CD4-positive, alpha-beta T cell treated with Interferon alpha-2 for 1 hour (primary cell): ENCODE data around the gene LRBA.

Experiments used
- DNase-seq, 2 donors: peaks; one replicate each; pipeline ENCODE4 v3.0.0-alpha.2; 2020 to 2022

LRBA gene

DNA sequence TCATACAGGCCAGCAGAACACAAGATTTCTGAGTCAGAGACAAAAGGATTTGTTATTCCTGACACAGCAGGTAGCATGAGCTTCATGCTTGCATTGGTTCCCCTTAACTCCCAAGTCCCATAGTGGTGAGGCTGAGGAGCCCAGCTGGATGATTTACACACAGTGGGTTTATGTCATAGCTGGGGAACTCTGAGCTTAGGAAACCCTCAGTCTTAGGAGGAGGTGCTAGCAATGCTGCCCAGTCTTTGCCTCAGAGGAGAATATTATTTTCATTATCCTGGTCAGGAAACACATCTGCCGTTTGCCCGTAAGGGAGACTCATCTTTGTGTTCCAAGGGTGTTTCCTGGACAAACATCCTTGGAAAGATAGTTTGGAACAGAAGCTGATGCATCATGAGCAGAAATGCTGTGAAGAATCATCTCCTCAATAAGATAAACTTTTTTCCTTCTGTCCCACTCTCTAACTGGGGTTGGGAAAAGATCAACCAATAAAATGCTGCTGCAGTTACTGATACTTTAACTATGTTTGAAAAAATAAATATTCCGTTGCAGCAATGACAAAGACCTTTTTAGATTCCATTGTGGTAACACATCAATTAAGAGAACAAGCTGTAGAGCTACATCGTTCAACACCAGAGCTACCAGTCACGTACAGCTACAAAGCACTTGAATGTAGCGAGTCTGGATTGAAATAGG is 790.0 kb downstream of the LRBA start:
- DNase-seq = no peak

DNA sequence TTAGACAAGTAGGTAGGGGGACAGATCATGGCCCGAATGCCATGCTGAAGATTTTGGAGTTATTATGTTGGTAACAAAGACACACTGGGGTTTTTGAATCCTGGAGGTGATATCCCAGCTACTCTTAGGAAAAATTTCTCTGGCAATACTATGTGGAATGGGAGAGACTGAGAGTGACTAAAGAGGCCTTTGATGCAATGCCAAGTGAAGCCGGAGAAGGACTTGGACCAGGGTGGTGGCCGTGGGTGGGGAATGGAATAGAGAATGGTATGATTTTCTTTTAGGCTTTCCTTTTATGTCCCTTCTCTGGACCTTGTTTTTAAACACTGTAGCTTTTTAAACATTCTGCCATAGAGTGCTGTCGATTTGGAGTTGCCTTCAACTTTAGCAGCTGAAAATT is 795.2 kb downstream of the LRBA start:
- no peak for DNase-seq

DNA sequence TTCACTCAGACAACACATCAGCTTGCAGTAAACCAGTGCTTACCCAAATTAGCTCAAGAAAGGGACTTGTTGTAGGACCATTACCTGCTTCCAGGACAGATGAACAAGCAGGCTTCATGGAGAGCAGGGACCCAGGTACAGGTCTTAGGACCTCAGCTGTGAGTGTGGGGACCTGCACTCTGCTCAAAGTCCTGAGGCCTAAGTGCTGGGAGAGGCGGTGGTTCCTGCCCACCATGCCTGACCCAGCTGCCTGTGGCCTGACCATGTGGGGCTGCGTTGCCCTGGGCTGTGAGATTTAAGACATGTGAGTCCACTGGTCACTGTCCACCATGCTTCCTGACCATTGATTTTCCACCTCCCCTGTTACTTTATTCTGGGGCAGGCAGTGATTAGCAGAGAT is 796.6 kb downstream of the LRBA start:
- no peak for DNase-seq

DNA sequence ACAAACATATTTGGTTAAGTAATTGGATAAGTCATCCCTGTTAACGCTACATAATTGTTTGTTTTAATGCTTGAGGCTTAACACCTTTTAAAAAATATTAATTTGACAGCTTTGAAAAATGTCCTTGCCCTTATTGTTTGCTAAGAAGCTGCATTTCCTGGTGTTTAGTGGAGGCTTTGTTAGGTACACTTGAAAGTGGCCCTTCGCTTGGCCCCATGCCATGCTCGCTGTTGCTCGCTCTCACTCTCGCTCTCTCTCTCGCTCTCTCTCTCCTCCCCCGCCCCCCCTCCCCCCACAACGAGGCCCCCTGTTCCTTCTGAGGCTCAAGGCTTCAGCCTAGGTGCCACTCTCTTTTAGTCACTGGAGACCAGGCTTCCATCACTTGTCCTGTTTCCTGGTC is 797.3 kb downstream of the LRBA start:
- DNase-seq = no peak

DNA sequence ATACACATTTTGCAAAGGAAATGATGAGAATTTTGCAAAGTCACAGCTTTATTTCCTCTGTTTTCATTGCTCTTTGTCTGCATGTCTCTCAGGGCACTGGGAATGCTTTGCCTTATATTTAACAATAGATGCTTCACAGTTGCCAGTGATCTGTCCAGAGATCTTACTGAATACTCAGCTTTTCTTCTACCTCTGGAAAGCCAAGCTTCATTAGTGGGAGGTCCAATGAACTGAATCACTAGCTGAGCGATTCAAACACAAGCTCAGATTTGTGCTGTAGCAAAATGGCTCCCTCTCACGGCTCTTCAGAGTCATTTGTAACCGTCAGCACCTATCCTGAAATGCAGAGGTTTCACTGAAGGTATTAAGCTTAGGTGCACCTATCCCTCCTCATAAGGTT is 797.9 kb downstream of the LRBA start:
- no peak for DNase-seq

DNA sequence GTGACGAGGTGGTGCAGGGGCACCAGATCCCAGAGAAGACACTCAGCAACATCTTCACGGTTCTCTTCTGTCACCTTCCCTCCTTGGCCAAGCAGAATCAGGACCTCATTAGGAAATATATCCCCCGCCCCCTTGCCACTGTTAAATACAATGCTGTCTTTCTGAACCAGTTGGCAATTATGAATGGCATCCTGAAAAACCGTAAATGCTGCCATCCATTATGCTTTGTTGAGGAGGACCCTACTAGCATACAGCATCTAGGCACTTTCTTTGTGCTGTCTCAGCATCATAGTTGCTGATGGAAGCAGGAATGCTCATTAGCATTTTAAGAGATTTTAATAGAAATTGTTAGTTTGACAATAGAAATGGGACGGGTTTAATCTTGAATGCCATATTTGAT is 798.4 kb downstream of the LRBA start:
- DNase-seq = no peak

DNA sequence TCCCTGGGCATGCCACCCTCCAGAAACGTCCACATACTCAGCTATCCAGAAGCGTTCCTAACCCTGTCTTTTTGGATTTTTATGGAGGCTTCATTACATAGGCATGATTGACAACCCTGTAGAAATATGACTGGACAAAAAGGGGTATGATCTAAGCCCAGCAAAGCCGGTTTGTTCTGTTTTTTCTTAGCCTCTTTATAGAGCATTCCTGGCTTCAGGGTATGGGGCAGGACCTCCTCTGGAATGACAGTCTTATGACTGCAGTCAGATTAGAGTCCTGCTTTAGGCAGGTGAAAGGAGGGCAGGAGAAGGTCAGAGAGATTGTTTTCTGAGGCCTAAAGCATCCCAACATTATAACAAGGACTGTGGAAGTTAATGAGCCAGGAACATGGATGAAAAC is 799.5 kb downstream of the LRBA start:
- no peak for DNase-seq
